Measurements from ENCODE around the gene UBE2H. TPM values are rescaled to one million over a fixed set of nuclear protein-coding genes. Genes with fewer than 3 reads are reported as not detected.

UBE2H gene
- total RNA-seq, 1 donor: 69.1 TPM

DNA sequence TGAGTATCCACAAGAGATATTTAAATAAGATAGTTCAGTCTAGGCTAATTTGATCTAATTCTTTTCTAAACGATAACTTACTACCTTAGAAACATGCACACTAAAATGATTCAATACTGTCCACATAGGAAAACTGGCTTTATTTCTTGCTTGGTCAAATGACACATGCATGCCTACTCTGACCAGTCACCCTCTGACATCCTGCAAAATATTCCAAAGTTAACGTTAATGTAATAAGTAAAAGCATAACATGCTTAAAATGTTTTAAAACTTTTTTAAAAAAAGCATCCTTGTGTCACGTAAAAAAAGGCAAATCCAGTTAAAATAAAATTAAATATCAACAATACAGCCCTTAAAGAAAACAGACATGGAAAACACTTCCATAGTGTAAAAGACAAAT is 70.2 kb downstream of the UBE2H start:
- DNase-seq (ENCODE audit: low read depth): peak; percentile 10
- TF ChIP-seq, protein P1, sequence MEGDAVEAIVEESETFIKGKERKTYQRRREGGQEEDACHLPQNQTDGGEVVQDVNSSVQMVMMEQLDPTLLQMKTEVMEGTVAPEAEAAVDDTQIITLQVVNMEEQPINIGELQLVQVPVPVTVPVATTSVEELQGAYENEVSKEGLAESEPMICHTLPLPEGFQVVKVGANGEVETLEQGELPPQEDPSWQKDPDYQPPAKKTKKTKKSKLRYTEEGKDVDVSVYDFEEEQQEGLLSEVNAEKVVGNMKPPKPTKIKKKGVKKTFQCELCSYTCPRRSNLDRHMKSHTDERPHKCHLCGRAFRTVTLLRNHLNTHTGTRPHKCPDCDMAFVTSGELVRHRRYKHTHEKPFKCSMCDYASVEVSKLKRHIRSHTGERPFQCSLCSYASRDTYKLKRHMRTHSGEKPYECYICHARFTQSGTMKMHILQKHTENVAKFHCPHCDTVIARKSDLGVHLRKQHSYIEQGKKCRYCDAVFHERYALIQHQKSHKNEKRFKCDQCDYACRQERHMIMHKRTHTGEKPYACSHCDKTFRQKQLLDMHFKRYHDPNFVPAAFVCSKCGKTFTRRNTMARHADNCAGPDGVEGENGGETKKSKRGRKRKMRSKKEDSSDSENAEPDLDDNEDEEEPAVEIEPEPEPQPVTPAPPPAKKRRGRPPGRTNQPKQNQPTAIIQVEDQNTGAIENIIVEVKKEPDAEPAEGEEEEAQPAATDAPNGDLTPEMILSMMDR (IDR thresholded peaks at IDR 0.05; ENCODE audit: insufficient read depth, low read depth, low read length): no peak
- no peak overlapping the region for H3K4me3 ChIP-seq (ENCODE audit: low read depth, low read length)

DNA sequence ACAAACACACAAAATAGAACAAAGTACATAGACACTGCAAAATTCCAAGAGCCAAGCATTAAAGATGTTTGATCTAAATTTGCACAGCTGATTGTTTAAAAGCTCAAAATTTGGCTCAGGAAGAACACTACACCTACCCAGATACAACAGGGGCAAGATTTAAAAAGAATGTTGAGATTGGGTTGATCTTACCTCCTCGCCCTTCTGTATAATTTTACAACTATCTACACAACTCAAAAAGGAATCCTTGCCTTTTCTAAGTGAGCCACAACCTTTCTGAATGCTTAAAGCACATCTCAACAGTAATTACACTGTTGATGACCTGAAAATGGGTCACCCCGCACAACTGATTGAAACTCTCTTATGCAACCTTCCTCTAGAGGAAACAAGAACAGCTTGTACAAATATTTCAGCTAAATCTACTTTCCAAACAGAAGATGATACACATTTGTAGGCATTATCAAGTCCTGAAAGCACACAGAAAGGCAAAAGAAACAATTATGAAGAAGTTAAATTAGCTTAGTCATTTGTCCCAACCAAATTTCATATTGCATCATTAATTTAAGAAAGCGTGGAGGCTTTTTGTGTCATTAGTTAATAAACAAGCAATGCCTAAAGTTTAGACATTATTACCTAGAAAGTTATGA is 75.5 kb downstream of the UBE2H start:
- DNase-seq (ENCODE audit: low read depth): peak; percentile 55
- TF ChIP-seq, protein P1 (IDR thresholded peaks at IDR 0.05; ENCODE audit: insufficient read depth, low read depth, low read length): no peak

DNA sequence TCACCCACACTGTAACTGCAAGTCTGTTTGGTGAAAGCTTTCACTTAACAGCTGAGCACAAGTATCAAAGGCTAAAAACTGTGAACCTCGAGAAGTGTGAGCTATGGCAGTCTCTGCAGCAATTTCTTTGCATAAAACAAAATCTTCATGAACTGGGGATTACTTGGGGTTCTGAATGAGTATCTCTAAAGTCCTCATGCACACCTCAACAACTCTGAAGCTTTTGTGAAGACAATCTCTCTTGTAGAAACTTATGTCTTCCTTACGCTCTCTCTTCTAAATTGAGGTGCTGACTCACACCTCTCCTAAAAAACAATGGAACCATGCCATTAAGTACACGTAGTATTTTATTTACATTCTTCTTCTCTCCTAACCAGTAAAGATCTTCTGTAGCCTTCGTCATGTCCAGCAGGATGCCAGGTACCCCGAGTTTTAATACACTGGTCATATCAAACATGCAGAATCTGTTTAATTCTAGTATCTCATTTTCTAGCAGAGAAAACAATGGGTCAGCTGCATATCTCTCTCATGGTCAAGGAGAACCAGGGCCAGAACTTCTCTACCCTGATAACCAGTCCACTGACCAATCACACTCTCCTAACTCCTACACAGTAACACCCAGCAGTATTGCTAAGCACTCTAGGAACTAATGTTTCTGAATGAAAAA is 76.9 kb downstream of the UBE2H start:
- TF ChIP-seq, protein P1 (IDR thresholded peaks at IDR 0.05; ENCODE audit: insufficient read depth, low read depth, low read length): no peak
- no peak overlapping the region for H3K4me3 ChIP-seq (ENCODE audit: low read depth, low read length)
- peak; percentile 66 for DNase-seq (ENCODE audit: low read depth)

More for the DNA sequence above, 75.5 kb downstream of the UBE2H start:
- H3K4me3 ChIP-seq (ENCODE audit: low read depth, low read length): no peak overlapping the region

DNA sequence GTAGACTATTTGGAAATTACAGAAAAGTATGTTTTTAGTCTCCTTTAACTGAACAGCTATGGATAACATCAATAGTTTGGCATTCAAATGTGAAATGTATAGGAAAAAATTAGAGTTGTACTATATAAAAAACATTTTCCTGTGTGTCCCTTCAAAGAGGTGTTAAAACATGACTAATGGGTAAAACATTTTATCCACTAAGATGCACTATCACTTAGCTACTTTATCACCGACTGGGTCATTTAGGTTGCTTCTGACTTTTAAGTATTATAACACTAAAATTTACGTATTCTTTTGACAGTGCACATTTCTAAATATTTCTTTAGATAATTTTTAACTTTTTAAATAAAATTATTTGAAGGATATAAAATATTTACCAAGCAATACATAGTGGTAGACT is 77.6 kb downstream of the UBE2H start:
- TF ChIP-seq, protein P1 (IDR thresholded peaks at IDR 0.05; ENCODE audit: insufficient read depth, low read depth, low read length): no peak
- no peak overlapping the region for H3K4me3 ChIP-seq (ENCODE audit: low read depth, low read length)
- DNase-seq (ENCODE audit: low read depth): no peak

DNA sequence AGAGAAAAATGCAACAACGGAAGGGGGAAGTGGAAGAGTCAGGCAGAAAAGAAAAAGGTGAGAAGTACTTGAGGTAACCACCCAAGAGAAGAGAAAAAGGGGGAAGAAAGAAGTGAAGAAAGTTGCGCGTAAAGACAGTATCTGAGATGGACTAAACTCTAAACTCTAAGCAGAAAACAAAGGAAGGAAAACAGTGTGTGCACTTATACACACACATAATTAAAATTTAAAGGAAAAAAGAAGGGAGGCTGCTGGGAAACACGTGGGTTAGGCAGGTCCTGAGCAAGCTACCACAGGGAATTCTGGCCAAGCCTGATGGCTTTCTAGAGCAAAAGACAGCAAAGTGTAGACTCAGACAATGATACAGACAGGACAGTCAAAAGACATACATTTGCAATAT is 78.0 kb downstream of the UBE2H start:
- no peak overlapping the region for H3K4me3 ChIP-seq (ENCODE audit: low read depth, low read length)
- TF ChIP-seq, protein P1 (IDR thresholded peaks at IDR 0.05; ENCODE audit: insufficient read depth, low read depth, low read length): no peak
- DNase-seq (ENCODE audit: low read depth): no peak

DNA sequence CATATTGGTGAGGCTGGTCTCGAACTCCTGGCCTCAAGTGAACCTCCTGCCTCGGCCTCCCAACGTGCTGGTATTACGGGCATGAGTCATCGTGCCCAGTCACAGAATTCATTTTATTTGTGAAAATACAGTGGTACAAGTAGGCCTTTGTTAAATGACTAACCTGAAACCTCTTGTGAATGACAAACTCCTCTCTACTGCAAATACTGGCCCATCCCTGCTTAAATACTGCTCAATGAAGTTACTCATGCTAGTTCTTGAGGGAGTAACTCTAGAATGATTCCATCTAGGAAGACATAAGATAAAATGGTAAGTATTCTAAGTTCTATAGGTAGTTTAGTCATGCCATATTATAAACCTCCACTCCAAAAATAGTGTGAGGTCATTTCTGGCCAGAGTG is 80.7 kb downstream of the UBE2H start:
- no peak overlapping the region for H3K4me3 ChIP-seq (ENCODE audit: low read depth, low read length)
- no peak for DNase-seq (ENCODE audit: low read depth)
- TF ChIP-seq, protein P1 (IDR thresholded peaks at IDR 0.05; ENCODE audit: insufficient read depth, low read depth, low read length): no peak

Data from fibroblast of villous mesenchyme (primary cell).